Muscle layer of duodenum (tissue), 2 donors: Measurements from ENCODE around the gene ITFG1.
"Not testable (repeated sequence)": the region's sequence is repeated elsewhere in the genome, so short reads cannot be mapped to it uniquely, and the experiment has no call there.

Source experiments
- H3K27ac ChIP-seq: one replicate; pipeline ENCODE4 v1.7.0; 2013; ENCODE audit warnings: mild to moderate bottlenecking, low read length
- H3K27me3 ChIP-seq: one replicate; pipeline ENCODE4 v1.7.0; 2013; ENCODE audit warnings: low read depth, mild to moderate bottlenecking, control low read depth, low read length
- H3K36me3 ChIP-seq, 2 donors: one replicate each; pipeline ENCODE4 v1.7.0; 2013; ENCODE audit warnings: low read length in 2 of 2, control low read depth in 1 of 2, mild to moderate bottlenecking in 1 of 2; ENCODE audit not compliant: insufficient read depth in 2 of 2, control insufficient read depth in 1 of 2
- H3K4me1 ChIP-seq, 2 donors: one replicate each; pipeline ENCODE4 v1.7.0; 2013; ENCODE audit warnings: low read length in 2 of 2, mild to moderate bottlenecking in 2 of 2, control low read depth in 1 of 2, moderate library complexity in 1 of 2; ENCODE audit not compliant: insufficient read depth in 2 of 2, control insufficient read depth in 1 of 2
- H3K4me3 ChIP-seq, 2 donors: one replicate each; pipeline ENCODE4 v1.7.0; 2013; ENCODE audit warnings: low read length in 2 of 2, low read depth in 1 of 2, mild to moderate bottlenecking in 1 of 2
- H3K9me3 ChIP-seq, 2 donors: one replicate each; pipeline ENCODE4 v1.7.0; 2013; ENCODE audit warnings: low read length in 2 of 2, control low read depth in 1 of 2, mild to moderate bottlenecking in 1 of 2; ENCODE audit not compliant: control insufficient read depth in 1 of 2
- donor health status: healthy.

Gene ITFG1

DNA sequence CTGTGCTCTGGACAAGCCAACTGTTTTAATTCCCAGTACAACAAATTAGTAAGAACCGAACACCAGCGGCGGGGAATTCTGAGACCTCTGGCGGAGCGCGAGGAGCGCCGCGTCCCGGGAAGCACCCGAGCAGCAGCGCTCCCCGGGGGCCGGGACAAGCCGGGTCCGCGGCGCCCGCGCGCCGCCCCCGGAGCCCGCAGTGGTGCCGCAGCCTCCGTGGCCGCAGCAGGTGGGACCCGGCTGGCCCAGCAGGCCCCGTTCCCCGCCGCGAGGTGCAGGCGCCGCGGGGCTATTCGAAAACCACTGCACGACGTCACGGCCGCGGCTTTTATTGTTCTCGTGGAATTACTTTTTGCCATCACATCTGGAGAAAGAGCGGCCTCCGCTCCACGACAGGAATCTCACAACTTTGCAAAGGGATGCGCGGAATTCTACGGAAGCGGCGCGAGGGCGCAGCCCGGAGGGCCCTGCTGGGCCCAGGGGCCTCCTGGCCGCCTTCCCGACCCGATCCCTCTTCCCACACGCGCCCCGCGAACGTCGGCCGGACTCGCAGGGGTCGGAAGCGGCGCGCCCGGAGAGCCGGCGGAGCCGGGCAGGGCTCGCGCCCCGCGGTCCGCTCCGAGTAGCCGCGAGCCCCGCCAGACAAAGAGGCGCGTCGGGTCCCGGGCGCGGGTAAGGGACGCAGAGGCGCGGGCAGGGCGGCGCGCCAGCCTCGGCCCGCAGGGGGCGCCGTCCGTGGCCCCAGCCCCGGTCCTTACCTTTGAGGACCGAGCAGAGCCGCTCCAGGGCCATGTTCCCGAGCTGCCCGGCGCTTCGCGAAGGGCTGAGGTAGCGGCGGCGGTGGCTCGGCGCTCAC lies 317.8 kb downstream of the ITFG1 start:
- Histone ChIP-seq H3K27ac (no peak overlapping the region), H3K9me3 (no peaks in the 10 kb centered on the region), H3K4me3 (peak overlapping the region; percentile 49 to 80), H3K4me1 (peaks cover 0 to 15% of the 10 kb centered on the region in 2 donors), H3K36me3 (no peaks in the 10 kb centered on the region), H3K27me3 (no peaks in the 10 kb centered on the region)

DNA sequence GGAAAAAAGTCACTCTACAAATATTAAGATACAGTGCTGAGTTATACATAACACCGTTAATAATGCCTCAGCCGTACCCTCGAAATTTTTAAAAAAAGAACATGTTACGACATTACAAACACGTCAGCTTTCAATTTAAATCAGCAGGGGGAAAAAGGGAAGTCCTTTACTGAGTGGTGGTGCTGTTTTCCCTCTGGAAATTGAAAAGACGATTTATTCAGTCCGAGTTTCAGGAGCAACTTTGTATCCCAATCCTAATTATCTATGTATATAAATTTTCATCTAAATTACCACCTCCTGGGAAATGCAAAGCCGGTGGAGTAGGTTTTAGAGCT lies 318.4 kb downstream of the ITFG1 start:
- Histone ChIP-seq H3K4me3 (peak overlapping the region; percentile 49 to 80), H3K36me3 (no peaks in the 10 kb centered on the region), H3K4me1 (peaks cover 0 to 15% of the 10 kb centered on the region in 2 donors), H3K27ac (no peak overlapping the region), H3K9me3 (no peaks in the 10 kb centered on the region), H3K27me3 (no peaks in the 10 kb centered on the region)

DNA sequence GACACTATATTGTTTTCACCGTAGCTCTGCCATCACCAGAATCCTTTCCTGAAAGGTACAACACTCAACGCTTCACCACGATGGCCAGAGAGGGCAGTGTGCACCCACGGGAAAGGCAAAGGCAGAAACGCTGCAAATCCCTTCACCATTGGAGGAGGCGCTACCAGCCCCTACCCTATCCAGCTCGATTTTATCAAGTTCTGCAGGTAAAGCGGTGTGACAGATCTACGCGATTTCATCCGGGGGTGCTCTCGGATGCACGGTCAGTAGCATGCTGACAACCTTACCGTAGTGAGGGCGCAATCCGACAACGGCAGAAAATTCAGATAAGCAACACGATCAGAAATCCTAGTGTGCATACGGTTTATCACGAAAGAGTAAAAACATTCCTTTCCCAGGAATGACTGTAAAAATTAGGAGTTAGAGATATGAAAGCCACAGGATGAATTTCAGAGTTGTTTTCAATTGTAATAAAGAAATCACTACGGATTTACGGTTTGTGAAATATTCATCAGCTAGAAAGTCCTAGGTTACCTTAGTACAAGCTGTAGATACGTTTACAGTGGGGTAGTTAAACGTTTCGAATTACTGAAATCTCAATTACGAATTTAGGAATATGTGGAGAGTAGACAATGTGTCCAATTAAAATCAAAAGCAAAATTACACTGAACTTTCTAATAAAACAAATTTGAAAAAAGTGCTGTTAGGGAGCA lies 318.9 kb downstream of the ITFG1 start:
- H3K27me3 ChIP-seq: no peaks in the 10 kb centered on the region
- H3K9me3 ChIP-seq: no peaks in the 10 kb centered on the region
- H3K36me3 ChIP-seq: no peaks in the 10 kb centered on the region
- peak overlapping the region; percentile 49 to 80 for H3K4me3 ChIP-seq
- H3K4me1 ChIP-seq: peaks cover 0 to 15% of the 10 kb centered on the region in 2 donors
- H3K27ac ChIP-seq: no peak overlapping the region

DNA sequence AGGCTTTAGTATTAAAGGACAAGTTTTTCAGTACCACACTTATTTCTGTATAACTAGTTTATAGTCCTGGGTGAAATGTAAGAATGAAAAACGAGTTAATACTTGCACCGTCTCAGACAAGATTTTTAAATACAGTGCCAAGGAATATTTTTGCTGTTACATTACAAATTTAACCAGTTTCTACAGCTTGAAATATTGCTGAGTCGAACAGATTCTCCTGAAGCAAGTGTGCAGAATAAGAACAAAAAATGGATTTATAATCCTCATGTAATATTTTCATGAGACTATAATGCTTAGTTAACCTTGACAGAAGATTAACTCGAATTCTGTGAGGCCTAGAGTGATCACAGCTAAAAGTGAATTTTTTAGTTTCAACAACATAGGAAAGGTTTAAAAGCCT lies 320.2 kb downstream of the ITFG1 start:
- H3K4me1 ChIP-seq: peaks cover 0 to 15% of the 10 kb centered on the region in 2 donors
- H3K27ac ChIP-seq: no peak overlapping the region
- H3K27me3 ChIP-seq: no peaks in the 10 kb centered on the region
- no peak overlapping the region for H3K4me3 ChIP-seq
- no peaks in the 10 kb centered on the region for H3K36me3 ChIP-seq
- no peaks in the 10 kb centered on the region for H3K9me3 ChIP-seq

DNA sequence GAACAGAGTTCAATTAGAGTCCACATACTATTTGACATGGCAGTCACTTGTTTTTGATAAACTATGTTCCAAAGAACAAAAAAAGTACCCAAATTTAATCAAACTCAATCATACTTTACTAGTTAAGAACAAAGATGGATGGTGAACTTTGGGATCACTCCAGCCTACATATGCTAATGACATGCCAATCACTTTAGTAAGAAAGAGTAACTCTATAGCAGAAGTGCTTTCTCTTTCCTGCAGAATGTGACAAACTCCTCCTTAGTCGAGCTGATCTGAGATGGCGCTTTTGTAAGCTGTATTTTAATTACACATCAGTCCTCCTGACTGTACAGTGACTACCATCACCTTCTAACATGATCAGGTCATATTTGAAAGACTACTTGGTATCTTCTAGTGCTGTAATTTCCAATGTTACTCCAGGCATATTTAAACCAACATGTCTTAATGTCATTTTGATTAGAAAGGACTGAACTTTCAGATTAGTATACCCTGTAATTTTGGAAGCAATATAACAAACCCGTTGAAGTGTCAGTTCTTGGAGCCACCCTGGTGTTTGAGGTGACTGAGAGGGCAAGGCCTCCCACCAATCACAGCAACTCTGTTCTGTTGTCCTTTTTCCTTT lies 321.2 kb downstream of the ITFG1 start:
- no peaks in the 10 kb centered on the region for H3K36me3 ChIP-seq
- H3K4me1 ChIP-seq: peaks cover 0 to 15% of the 10 kb centered on the region in 2 donors
- H3K27ac ChIP-seq: no peak overlapping the region
- no peaks in the 10 kb centered on the region for H3K9me3 ChIP-seq
- H3K4me3 ChIP-seq: no peak overlapping the region
- no peaks in the 10 kb centered on the region for H3K27me3 ChIP-seq

DNA sequence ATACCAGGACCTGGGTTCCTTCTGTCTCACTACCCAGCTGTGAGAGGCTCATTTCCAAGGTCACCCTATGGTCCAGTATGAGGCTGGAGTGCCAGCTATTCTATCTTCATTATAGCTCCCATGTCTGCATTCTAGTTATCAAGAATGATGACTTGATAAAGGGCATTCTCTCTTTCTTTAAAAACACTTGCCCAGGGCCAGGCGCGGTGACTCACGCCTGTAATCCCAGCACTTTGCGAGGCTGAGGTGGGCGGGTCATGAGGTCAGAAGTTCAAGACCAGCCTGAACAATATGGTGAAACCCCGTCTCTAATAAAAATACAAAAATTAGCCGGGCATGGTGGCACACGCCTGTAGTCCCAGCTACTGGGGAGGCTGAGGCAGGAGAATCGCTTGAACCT lies 322.9 kb downstream of the ITFG1 start:
- H3K9me3 ChIP-seq, H3K27me3 ChIP-seq, H3K4me3 ChIP-seq, H3K27ac ChIP-seq, H3K36me3 ChIP-seq: not testable (repeated sequence)
- H3K4me1 ChIP-seq: peaks cover 0 to 12% of the 10 kb centered on the region in 2 donors

DNA sequence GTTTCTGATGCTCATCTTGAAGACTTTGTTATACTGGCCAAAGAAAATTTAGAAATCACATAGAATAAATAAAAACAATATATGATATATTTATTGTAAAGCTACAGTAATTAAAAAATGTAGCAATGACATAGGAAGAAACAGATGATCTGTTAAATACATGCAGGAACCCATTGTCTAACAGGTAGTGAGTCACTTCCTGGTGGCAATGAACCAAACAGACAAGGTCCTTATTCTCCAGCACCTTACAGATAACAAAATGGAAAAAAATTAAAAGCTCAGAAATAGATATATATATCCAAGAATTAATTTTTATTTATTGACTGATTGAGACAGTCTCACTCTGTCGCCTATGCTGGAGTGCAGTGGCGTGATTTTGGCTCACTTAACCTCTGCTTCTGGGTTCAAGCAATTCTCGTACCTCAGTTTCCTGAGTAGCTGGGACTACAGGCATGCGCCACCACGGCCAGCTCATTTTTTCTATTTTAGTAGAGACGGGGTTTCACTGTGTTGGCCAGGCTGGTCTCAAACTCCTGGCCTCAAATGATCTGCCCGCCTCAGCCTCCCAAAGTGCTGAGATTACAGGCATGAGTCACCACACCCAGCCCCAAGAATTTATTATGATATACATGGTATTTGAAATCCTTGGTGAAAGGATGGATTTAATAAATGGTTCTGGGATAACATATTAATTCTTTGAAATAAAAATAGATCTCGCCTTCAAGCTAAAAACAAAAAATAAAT lies 324.6 kb downstream of the ITFG1 start:
- Histone ChIP-seq H3K9me3 (no peaks in the 10 kb centered on the region), H3K27ac (no peak overlapping the region), H3K4me3 (no peak overlapping the region), H3K27me3 (no peaks in the 10 kb centered on the region), H3K36me3 (no peaks in the 10 kb centered on the region), H3K4me1 (no peaks in the 10 kb centered on the region)

DNA sequence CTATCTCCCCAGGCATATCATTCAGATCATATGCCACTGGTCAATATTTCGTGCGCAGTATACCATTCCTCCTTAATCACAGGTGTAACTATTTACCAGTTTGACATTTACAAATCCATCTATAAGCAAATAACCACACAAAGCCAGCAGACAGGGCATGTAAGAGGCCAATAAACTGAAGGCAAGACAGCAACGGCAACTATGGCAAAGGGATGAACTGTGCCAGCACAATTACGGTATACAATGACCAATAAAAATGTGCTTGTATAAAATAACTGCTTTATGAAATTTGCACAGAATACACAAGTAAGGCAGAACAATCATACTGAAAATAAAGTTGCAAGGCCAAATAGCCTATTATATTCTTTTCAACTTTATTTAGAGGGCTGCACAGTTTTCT lies 326.3 kb downstream of the ITFG1 start:
- H3K36me3 ChIP-seq: no peaks in the 10 kb centered on the region

DNA sequence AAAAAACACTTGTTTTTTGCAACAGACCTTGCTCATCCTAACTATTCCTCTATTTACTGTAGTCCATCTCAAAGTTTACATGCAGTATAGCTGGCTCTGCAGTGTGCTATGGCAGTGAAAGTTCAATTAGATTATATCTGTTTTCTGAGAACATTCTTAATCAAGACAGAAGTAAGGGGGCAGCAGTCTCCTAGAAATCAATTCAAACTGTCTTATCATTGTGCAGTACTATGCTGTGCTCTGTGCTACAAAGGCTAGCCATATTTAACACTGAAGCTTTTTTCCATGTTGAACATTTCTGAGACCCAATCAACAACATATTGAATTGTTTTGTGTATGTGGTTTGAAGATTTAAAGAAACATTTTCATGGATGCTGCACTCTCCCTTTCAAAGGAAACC lies 328.6 kb downstream of the ITFG1 start:
- Histone ChIP-seq H3K36me3 (no peaks in the 10 kb centered on the region), H3K27ac (no peak overlapping the region), H3K4me3 (no peak overlapping the region), H3K27me3 (no peaks in the 10 kb centered on the region), H3K4me1 (no peaks in the 10 kb centered on the region), H3K9me3 (no peaks in the 10 kb centered on the region)

More for the DNA sequence above, 326.3 kb downstream of the ITFG1 start:
- no peak overlapping the region for H3K27ac ChIP-seq
- H3K4me3 ChIP-seq: no peak overlapping the region
- no peaks in the 10 kb centered on the region for H3K27me3 ChIP-seq
- H3K9me3 ChIP-seq: no peaks in the 10 kb centered on the region
- H3K4me1 ChIP-seq: no peaks in the 10 kb centered on the region

DNA sequence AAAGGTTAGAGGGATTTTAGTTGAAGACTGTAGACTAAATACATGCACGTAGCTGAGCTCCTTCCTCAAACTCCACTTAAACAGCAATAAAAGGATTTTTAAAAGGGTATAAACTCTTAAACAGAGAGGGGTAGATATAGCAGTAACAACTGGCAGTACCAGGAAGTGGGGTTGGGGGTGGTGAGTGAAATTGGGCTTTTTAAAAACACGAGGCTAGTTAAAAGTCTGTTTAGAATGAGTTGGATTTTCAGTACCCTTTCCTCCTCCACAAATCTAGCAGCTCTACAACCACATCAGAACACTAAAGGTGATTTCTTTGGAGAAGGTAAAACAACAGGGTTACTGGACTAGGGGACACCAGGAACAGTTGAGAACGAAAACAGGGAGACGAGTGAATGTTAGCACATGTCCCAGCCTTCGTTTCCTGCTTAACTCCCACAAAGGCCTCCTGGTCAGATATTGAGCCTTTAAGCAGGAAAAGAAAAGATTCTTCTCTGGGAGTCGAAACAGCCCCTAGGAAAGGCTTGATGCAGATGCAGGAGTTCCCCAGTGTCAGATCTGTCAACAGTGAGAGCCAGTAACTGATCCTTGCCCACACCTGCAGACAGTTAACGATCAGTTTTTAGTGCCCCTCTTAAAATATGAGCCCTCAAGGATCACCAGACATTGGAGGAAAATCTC lies 331.0 kb downstream of the ITFG1 start:
- no peaks in the 10 kb centered on the region for H3K27me3 ChIP-seq
- H3K36me3 ChIP-seq: no peaks in the 10 kb centered on the region
- H3K4me3 ChIP-seq: no peak overlapping the region
- H3K9me3 ChIP-seq: no peaks in the 10 kb centered on the region
- H3K4me1 ChIP-seq: no peaks in the 10 kb centered on the region
- no peak overlapping the region for H3K27ac ChIP-seq
